ACC112 (cell line): ENCODE data around the gene MED16.

ENCODE experiments used
- H2AFZ ChIP-seq: fragments of 200-600 bp; sonication (generic); one replicate; pipeline ENCODE4 v1.6.0; 2017; ENCODE audit warnings: antibody characterized with exemption, low read length; ENCODE audit not compliant: unreplicated experiment
- H3K27ac ChIP-seq: fragments of 200-600 bp; sonication (generic); 2 replicates; pipeline ENCODE4 v1.5.1; 2014; ENCODE audit warnings: low read depth, mild to moderate bottlenecking, antibody characterized with exemption, low read length, moderate library complexity
- H3K27me3 ChIP-seq: fragments of 200-600 bp; sonication (generic); 2 replicates; pipeline ENCODE4 v1.6.1; 2014; ENCODE audit warnings: mild to moderate bottlenecking, antibody characterized with exemption, low read length, moderate library complexity, mixed read lengths; ENCODE audit not compliant: insufficient read depth
- H3K36me3 ChIP-seq: fragments of 200-600 bp; sonication (generic); 2 replicates; pipeline ENCODE4 v1.6.1; 2016; ENCODE audit warnings: mild to moderate bottlenecking, antibody characterized with exemption, low read length, moderate library complexity, mixed read lengths; ENCODE audit not compliant: insufficient read depth
- H3K4me1 ChIP-seq: fragments of 200-600 bp; sonication (generic); one replicate; pipeline ENCODE4 v1.6.1; 2016; ENCODE audit warnings: low read length, mixed read lengths; ENCODE audit not compliant: insufficient read depth, unreplicated experiment, control insufficient read depth
- H3K4me3 ChIP-seq: fragments of 200-600 bp; sonication (generic); 2 replicates; pipeline ENCODE4 v1.5.1; 2014; ENCODE audit warnings: mild to moderate bottlenecking, low read depth, low read length
- H3K79me2 ChIP-seq: fragments of 200-600 bp; sonication (generic); one replicate; pipeline ENCODE4 v1.6.0; 2016; ENCODE audit warnings: low read length; ENCODE audit not compliant: control insufficient read depth, unreplicated experiment, insufficient read depth

MED16 gene

DNA sequence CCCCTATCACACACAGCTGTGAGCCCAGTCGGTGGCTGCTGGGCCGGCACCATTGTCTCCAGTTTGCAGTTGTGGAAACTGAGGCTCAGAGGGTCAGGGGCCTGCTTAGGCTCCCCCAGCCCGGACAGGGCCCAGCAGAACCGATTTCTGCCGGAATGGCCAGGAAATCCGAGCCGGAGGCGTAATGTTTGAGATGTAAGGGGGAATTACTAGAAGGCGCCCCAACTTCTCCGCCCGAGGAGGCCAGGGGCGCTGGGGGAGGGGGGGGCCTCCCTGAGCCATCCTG lies 25.1 kb upstream of the MED16 start:
- 0 out of 2 replicates have a peak overlapping the region, but pooled peaks have one; percentile 45 for H3K4me3 ChIP-seq
- H3K27me3 ChIP-seq = peaks cover 35% of the 10 kb centered on the region
- peaks cover 5% of the 10 kb centered on the region for H3K4me1 ChIP-seq
- H3K36me3 ChIP-seq = no peaks in the 10 kb centered on the region
- H3K79me2 ChIP-seq = no peaks in the 10 kb centered on the region
- H3K27ac ChIP-seq = no peak overlapping the region
- no peak overlapping the region for H2AFZ ChIP-seq

DNA sequence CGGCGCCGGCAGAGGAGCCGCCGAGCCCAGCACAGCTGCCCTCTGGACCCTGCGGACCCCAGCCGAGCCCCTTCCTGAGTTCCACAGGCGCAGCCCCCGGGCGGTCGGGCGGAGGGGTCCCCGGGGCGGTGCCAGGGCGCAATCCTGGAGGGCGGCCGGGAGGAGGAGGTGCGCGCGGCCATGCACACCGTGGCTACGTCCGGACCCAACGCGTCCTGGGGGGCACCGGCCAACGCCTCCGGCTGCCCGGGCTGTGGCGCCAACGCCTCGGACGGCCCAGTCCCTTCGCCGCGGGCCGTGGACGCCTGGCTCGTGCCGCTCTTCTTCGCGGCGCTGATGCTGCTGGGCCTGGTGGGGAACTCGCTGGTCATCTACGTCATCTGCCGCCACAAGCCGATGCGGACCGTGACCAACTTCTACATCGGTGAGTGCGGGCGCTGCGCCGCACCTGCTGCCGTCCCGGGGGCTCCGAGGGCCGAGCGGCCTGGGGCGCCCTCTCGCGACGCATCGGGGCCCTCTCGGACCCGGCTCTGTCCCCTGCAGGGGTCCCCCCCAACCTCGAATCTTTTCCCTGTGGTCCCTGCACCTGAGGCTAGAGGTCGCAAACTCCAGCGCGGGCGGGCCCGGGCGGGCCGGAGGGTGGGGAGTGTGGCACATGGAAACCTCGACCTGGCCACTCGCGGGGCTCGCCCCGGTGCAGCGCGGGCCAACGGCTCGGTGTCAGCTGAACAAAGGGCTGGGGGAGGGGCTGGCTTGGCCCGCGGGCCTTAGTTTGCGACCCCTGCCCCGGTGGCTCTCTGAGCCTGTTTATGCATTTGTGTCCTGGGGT lies 24.6 kb upstream of the MED16 start, which contains the start of gene KISS1R:
TSS of gene KISS1R (plus strand) at position 11 of the 829 bp plus-strand sequence. CDS start at position 181, 170 bp downstream.
- no peaks in the 10 kb centered on the region for H3K79me2 ChIP-seq
- no peak within 1 kb of the TSS for H3K27ac ChIP-seq
- no peak within 1 kb of the TSS for H2AFZ ChIP-seq
- H3K27me3 ChIP-seq = peaks cover 35% of the 10 kb centered on the region
- peaks cover 5% of the 10 kb centered on the region for H3K4me1 ChIP-seq
- peak within 1 kb of the TSS; percentile 45; the same call in 1 of the 2 replicates for H3K4me3 ChIP-seq
- H3K36me3 ChIP-seq = no peaks in the 10 kb centered on the region

DNA sequence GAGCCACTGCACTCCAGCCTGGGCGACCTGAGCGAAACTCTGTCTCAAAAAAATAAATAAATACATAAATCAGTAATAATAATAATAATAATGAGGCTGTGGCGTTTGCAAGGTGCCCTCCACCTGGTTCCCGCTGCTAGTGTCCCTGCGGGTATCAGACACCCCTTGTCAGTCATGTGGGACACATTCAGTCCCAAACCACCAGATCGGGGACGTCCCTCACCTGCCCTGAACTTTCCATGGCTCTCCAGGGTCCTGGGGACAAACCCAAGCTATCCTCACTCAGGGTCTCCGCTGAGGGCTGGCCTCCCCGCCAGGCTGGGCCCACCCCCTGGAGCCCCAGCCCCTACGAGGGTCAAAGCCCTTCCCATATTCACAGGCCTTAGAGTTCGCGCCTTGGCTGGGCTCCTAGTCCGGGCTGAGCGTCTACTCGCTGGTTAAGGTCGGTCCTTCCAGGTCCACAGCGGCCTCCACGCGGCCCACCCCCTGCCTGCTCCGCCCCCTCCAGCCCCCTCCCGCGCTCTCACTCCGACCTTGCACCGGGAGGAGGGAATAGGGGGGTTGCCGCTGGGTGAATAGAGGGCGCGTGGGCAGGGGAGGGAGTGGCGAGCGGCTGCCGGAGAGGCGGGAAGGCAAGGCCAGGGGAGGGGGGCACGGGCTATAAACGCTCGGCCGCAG lies 23.8 kb upstream of the MED16 start:
- Histone ChIP-seq H3K36me3 (no peaks in the 10 kb centered on the region), H2AFZ (no peak overlapping the region), H3K27me3 (peaks cover 35% of the 10 kb centered on the region), H3K4me3 (no peak overlapping the region), H3K79me2 (no peaks in the 10 kb centered on the region), H3K4me1 (peaks cover 5% of the 10 kb centered on the region), H3K27ac (no peak overlapping the region)

DNA sequence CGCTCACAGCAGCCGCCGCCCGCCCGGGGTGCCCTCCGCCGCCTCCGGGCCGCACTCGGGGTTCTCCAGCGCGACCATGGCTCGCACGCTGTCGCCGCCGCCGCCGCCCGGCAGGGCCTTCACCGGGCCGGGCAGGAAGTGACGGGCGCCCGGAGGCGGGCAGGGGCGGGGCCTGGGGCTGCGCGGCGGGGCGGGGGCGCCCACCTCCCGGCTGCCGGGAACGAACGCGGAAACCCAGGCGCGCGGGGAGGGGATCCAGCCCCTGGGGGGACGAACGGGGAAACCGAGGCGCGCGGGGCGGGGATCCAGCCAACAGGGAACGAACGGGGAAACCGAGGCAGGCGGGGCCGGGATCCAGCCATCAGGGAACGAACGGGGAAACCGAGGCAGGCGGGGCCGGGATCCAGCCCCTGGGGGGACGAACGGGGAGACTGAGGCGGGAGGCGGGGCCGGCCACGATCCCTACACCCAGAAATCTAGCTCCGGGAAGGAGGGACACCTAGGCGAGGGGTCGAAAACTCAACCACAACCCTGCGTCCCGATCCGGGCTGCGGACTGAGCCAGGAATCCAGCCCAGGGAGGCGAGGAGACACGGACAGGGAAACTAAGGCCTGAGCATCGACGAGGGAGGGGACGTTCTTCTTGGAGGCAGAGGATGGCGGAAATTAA lies 20.2 kb upstream of the MED16 start, which contains the start of gene R3HDM4:
TSS of gene R3HDM4 (minus strand) at position 140 of the 669 bp plus-strand sequence. CDS start at position 78, 62 bp downstream.
- peaks cover 5% of the 10 kb centered on the region for H3K4me1 ChIP-seq
- peak within 1 kb of the TSS; percentile 13 for H3K27ac ChIP-seq
- peak within 1 kb of the TSS; percentile 22 for H2AFZ ChIP-seq

DNA sequence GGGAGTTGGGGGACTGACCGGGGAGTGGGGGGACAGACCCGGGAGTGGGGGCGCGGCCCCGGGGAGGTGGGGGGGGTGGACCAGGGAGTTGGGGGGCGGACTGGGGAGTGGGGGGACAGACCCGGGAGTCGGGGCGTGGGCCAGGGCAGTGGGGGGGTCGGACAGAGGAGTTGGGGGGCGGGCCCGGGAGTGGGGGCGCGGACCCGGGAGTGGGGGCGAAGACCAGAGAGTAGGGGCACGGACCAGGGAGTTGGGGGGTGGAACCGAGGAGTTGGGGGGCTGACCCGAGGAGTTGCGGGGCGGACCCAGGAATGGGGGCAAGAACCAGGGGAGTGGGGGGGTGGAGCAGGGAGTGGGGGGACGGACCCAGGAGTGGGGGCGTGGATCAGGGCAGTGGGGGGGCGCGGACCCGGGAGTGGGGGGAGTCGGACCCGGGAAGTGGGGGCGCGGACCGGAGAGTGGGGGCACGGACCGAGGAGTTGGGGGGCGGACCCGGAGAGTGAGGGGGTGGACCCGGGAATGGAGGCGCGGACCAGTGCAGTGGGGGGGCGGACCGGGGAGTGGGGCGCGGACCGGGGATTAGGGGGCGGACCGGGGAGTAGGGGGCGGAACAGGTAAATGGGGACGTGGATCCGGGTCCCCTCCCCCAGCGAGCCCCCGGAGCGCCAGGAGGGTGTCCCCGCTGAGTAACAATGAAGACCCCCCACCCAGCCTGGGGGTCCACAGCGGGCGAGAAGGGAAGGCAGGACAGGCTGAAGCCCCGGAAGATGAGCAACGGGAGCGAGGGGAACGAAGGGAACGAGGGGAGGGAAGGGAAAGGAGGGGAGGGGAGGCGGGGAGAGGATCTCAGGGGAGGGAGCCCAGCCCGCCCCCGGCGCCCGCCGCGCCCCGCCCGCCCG lies 19.4 kb upstream of the MED16 start:
- H3K27me3 ChIP-seq = peaks cover 6% of the 10 kb centered on the region
- H2AFZ ChIP-seq = no peak overlapping the region
- H3K36me3 ChIP-seq = no peaks in the 10 kb centered on the region
- H3K27ac ChIP-seq = no peak overlapping the region
- H3K79me2 ChIP-seq = peaks cover 5% of the 10 kb centered on the region
- H3K4me3 ChIP-seq = peak overlapping the region; percentile 89
- no peaks in the 10 kb centered on the region for H3K4me1 ChIP-seq

More for the DNA sequence above, 20.2 kb upstream of the MED16 start, which contains the start of gene R3HDM4:
- H3K36me3 ChIP-seq = no peaks in the 10 kb centered on the region
- H3K4me3 ChIP-seq = peak within 1 kb of the TSS; percentile 89
- peaks cover 5% of the 10 kb centered on the region for H3K79me2 ChIP-seq
- peaks cover 14% of the 10 kb centered on the region for H3K27me3 ChIP-seq

DNA sequence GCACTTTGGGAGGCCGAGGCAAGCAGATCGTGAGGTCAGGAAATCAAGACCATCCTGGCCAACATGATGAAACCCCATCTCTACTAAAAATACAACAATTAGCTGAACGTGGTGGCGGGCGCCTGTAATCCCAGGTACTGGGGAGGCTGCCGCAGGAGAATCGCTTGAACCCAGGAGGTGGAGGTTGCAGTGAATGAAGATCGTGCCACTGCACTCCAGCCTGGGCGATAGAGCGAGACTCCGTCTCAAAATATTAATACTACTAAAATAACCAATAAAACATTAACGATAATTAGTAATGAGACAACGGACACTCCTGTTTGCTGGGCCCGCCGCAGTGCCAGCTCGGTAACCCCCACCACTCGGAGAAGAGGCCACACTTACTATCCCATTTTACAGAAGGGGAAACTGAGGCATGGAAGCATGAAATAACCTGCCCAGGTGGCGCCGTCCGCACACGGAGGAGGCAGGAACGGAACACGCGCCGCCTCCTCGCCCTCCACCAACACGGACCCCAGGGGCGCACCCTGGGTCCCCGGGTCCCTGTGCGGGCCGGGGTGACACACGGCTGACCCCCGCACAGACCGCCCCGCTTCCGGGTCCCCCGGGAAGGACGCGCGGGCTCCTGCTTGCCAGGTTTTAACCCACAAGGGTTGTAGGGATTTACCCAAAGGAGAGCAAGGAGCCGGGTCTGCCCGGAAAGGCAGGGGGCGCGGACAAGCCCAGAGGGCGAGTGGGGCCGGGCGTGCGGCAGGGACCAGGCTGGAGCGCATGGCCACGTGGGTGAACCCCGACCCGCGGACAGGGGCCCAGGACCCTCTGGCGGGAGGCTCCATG lies 18.4 kb upstream of the MED16 start:
- Histone ChIP-seq H3K4me3 (no peak overlapping the region), H3K36me3 (no peaks in the 10 kb centered on the region), H3K4me1 (no peaks in the 10 kb centered on the region), H3K27me3 (no peaks in the 10 kb centered on the region), H2AFZ (no peak overlapping the region), H3K79me2 (peaks cover 5% of the 10 kb centered on the region), H3K27ac (no peak overlapping the region)

DNA sequence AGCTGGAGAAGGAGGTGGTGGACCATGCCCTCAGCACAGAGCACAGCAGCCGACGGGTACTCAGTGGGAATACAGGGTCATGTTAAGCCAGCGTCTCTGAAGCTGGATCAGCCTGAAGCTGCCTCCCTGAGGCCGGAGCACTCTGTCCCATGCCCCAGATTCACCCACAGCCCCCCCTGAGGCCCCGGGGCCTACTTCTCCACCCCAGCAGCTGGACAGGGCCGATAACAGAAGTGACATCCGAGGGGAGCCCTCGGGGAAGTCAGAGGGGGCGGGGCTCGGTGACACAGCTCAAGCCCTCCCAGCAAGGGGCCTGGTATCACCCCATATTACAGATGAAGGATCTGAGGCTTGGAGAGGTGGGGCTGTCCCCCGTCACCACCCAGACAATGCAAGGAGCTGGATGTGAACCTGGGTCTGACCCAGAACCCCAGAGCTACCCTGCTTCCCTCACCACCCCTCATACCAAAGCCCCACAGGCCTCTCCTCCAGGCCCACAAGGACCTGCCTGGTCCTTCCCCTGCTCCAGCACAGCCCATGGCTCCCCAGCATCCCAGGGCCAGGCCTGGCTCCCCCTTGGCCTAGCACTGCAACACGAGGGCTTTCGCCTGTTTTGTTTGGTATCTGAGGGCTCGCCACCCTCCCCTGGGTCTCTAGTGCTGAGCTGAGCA lies 14.3 kb upstream of the MED16 start:
- Histone ChIP-seq H3K27me3 (no peaks in the 10 kb centered on the region), H3K79me2 (peaks cover 5% of the 10 kb centered on the region), H3K27ac (no peak overlapping the region), H3K36me3 (no peaks in the 10 kb centered on the region), H2AFZ (no peak overlapping the region), H3K4me3 (no peak overlapping the region), H3K4me1 (no peaks in the 10 kb centered on the region)

DNA sequence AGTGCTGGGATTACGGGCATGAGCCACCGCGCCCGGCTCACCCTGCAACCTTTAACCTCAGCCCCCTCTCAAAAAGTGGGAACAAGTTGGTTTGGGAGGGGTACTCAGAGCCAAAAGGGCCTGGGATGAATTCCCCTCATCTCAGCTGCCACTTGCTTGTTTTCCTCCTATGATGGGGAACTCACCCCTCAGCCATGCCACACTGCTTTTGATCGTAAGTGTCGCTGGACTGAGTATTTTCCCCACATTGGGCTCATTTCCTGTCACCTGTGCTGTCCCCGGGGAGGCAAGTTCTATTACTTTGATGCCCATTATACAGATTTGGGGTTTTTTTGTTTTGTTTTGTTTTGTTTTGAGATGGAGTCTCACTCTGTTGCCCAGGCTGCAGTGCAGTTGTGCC lies 13.5 kb upstream of the MED16 start:
- Histone ChIP-seq H3K36me3 (no peaks in the 10 kb centered on the region), H3K79me2 (peaks cover 3% of the 10 kb centered on the region), H3K27me3 (no peaks in the 10 kb centered on the region), H3K4me3 (no peak overlapping the region), H3K4me1 (no peaks in the 10 kb centered on the region), H2AFZ (no peak overlapping the region), H3K27ac (no peak overlapping the region)

DNA sequence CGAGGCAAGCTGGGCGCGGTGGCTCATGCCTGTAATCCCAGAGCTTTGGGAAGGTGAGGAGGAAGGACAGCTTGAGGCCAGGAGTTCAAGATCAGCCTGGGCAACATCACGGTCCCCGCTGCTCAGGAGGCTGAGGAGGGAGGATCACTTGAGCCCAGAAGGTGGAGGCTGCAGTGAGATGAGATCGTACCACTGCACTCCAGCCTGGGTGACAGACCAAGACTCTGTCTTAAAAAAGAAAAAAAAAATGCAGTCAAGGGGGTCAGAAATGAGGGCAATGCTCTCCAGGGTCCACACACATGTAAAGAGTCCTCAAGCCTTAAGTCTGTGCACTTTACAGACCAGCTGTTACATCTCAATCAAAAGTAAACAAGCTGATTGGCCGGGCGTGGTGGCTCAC lies 11.6 kb upstream of the MED16 start:
- Histone ChIP-seq H2AFZ (no peak overlapping the region), H3K4me1 (no peaks in the 10 kb centered on the region), H3K27ac (no peak overlapping the region), H3K36me3 (no peaks in the 10 kb centered on the region), H3K27me3 (no peaks in the 10 kb centered on the region), H3K4me3 (no peak overlapping the region), H3K79me2 (no peaks in the 10 kb centered on the region)
